ENCODE data around the gene TRIOBP. TPM values are rescaled to one million over a fixed set of nuclear protein-coding genes. Genes with fewer than 3 reads are reported as not detected.
A peak's percentile ranks its signal among the peaks of the same experiment; 100 is the strongest.

The TRIOBP gene
- total RNA-seq, 1 donor from 2014 or later: 108 TPM

DNA sequence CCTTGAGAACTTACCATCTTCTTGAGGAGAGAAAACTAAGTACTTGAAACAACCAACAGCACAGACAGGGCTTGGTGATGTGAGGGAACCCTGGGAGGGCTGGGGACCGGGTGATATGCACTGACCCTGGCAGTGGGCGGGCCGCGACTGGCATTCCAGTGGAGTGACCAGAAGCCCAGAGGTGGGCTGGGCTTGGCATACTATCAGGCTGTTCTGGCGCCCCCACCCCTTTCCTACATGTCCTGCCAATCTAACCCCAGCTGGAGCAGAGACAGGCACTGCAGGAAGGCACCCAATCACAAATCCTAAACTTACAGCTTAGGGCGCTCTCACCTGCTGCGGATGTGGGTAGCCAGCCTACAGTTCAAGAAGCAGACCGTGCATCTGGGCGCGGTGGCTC, 56.9 kb downstream of the TRIOBP start:
- H3K4me1 ChIP-seq: peaks cover 59% of the 10 kb centered on the region
- H3K9me3 ChIP-seq: no peaks in the 10 kb centered on the region
- H3K27me3 ChIP-seq: no peaks in the 10 kb centered on the region
- H3K36me3 ChIP-seq: peaks cover 4 to 45% of the 10 kb centered on the region in 2 donors
- H3K4me3 ChIP-seq: no peak overlapping the region
- intact Hi-C loops (cut with DNase I): no loop called here
- peak overlapping the region; percentile 93 for H3K27ac ChIP-seq
- TF ChIP-seq POLR2AphosphoS5 (IDR thresholded peaks at IDR 0.05; ENCODE audit: insufficient read depth in 1 of 2, low read depth in 1 of 2) (no peak), POLR2A (IDR thresholded peaks at IDR 0.05) (no peak)
- TF ChIP-seq, protein P1, sequence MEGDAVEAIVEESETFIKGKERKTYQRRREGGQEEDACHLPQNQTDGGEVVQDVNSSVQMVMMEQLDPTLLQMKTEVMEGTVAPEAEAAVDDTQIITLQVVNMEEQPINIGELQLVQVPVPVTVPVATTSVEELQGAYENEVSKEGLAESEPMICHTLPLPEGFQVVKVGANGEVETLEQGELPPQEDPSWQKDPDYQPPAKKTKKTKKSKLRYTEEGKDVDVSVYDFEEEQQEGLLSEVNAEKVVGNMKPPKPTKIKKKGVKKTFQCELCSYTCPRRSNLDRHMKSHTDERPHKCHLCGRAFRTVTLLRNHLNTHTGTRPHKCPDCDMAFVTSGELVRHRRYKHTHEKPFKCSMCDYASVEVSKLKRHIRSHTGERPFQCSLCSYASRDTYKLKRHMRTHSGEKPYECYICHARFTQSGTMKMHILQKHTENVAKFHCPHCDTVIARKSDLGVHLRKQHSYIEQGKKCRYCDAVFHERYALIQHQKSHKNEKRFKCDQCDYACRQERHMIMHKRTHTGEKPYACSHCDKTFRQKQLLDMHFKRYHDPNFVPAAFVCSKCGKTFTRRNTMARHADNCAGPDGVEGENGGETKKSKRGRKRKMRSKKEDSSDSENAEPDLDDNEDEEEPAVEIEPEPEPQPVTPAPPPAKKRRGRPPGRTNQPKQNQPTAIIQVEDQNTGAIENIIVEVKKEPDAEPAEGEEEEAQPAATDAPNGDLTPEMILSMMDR (IDR thresholded peaks at IDR 0.05): no peak
- DNase-seq (ENCODE audit: extremely low spot score in 2 of 2): no peak

- Histone ChIP-seq H3K27ac (no peak overlapping the region), H3K4me1 (peaks cover 35% of the 10 kb centered on the region), H3K4me3 (no peak overlapping the region), H3K27me3 (no peaks in the 10 kb centered on the region), H3K9me3 (no peaks in the 10 kb centered on the region), H3K36me3 (peaks cover 8 to 66% of the 10 kb centered on the region in 2 donors)
- intact Hi-C loops (cut with DNase I): no loop called here
- TF ChIP-seq, protein P1 (IDR thresholded peaks at IDR 0.05): no peak
- TF ChIP-seq POLR2A (IDR thresholded peaks at IDR 0.05): no peak
- TF ChIP-seq POLR2AphosphoS5 (IDR thresholded peaks at IDR 0.05; ENCODE audit: insufficient read depth in 1 of 2, low read depth in 1 of 2): no peak
- no peak for DNase-seq (ENCODE audit: extremely low spot score in 2 of 2)
Observed at GRCh38 chr22:37757663-37758062, 60.8 kb downstream of the TRIOBP start.

GRCh38 chr22:37758694-37759093, 61.8 kb downstream of the TRIOBP start:
- no peaks in the 10 kb centered on the region for H3K9me3 ChIP-seq
- TF ChIP-seq POLR2A (IDR thresholded peaks at IDR 0.05): no peak
- TF ChIP-seq, protein P1 (IDR thresholded peaks at IDR 0.05): no peak
- TF ChIP-seq POLR2AphosphoS5 (IDR thresholded peaks at IDR 0.05; ENCODE audit: insufficient read depth in 1 of 2, low read depth in 1 of 2): no peak
- peaks cover 28% of the 10 kb centered on the region for H3K4me1 ChIP-seq
- no peak for DNase-seq (ENCODE audit: extremely low spot score in 2 of 2)
- intact Hi-C loops (cut with DNase I): no loop called here
- H3K27ac ChIP-seq: no peak overlapping the region
- peaks cover 8 to 77% of the 10 kb centered on the region in 2 donors for H3K36me3 ChIP-seq
- no peaks in the 10 kb centered on the region for H3K27me3 ChIP-seq
- H3K4me3 ChIP-seq: no peak overlapping the region

GRCh38 chr22:37759281-37759680, 62.4 kb downstream of the TRIOBP start:
- peaks cover 25% of the 10 kb centered on the region for H3K4me1 ChIP-seq
- no peaks in the 10 kb centered on the region for H3K27me3 ChIP-seq
- TF ChIP-seq, protein P1 (IDR thresholded peaks at IDR 0.05): no peak
- TF ChIP-seq POLR2A (IDR thresholded peaks at IDR 0.05): no peak
- no peak for TF ChIP-seq POLR2AphosphoS5 (IDR thresholded peaks at IDR 0.05; ENCODE audit: insufficient read depth in 1 of 2, low read depth in 1 of 2)
- intact Hi-C loops (cut with DNase I): no loop called here
- no peak overlapping the region for H3K4me3 ChIP-seq
- H3K9me3 ChIP-seq: no peaks in the 10 kb centered on the region
- no peak for DNase-seq (ENCODE audit: extremely low spot score in 2 of 2)
- no peak overlapping the region for H3K27ac ChIP-seq
- peaks cover 8 to 78% of the 10 kb centered on the region in 2 donors for H3K36me3 ChIP-seq

GRCh38 chr22:37760152-37760551, 63.3 kb downstream of the TRIOBP start:
- no peak for TF ChIP-seq POLR2AphosphoS5 (IDR thresholded peaks at IDR 0.05; ENCODE audit: insufficient read depth in 1 of 2, low read depth in 1 of 2)
- no peak for TF ChIP-seq POLR2A (IDR thresholded peaks at IDR 0.05)
- TF ChIP-seq, protein P1 (IDR thresholded peaks at IDR 0.05): no peak
- Histone ChIP-seq H3K4me3 (no peak overlapping the region), H3K9me3 (no peaks in the 10 kb centered on the region), H3K27ac (no peak overlapping the region), H3K27me3 (no peaks in the 10 kb centered on the region), H3K4me1 (peaks cover 19% of the 10 kb centered on the region), H3K36me3 (peaks cover 8 to 70% of the 10 kb centered on the region in 2 donors)
- no peak for DNase-seq (ENCODE audit: extremely low spot score in 2 of 2)
- intact Hi-C loops (cut with DNase I): no loop called here
